Measurements from ENCODE around the gene PDX1. TPM values are rescaled to one million over a fixed set of nuclear protein-coding genes. Genes with fewer than 3 reads are reported as not detected.
A peak's percentile ranks its signal among the peaks of the same experiment; 100 is the strongest.

PDX1 gene
- not detected in 2 replicates for total RNA-seq

DNA sequence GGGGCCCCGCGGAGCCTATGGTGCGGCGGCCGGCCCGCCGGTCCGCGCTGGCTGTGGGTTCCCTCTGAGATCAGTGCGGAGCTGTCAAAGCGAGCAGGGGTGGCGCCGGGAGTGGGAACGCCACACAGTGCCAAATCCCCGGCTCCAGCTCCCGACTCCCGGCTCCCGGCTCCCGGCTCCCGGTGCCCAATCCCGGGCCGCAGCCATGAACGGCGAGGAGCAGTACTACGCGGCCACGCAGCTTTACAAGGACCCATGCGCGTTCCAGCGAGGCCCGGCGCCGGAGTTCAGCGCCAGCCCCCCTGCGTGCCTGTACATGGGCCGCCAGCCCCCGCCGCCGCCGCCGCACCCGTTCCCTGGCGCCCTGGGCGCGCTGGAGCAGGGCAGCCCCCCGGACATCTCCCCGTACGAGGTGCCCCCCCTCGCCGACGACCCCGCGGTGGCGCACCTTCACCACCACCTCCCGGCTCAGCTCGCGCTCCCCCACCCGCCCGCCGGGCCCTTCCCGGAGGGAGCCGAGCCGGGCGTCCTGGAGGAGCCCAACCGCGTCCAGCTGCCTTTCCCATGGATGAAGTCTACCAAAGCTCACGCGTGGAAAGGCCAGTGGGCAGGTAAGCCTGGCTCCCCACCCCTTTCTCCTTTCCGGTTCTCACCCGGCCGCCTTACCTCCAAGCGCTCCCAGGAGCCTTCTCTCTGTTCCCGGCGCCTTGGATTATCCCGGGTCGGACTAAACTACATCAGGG lies at the start of gene PDX1:
Gene PDX1 (plus strand): TSS at position 67 of the 743 bp plus-strand sequence. CDS start 139 bp downstream, at position 206.
- DNase-seq = peak; percentile 29

DNA sequence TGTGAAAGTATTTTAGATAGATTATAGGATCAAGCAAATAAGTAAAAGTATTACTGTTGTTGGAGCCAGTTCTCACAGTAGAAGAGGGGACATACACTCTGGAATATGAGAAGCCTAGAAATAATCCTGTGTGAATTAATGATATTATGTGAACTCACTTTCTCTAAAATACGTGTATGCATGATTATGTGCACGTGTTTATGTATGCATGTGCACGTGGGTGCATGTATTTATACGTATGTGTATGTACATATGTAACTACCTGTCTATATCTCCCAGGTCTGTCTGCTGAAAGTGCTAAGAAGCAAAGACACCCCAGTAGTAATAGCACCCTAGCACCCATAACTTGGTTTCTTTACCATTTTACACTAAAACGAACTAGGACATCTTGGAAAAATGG lies 41.5 kb upstream of the PDX1 start:
- DNase-seq = no peak

GRCh38 chr13:27889471-27889870 lies 30.3 kb upstream of the PDX1 start:
- DNase-seq = no peak

GRCh38 chr13:27896726-27897125 lies 23.1 kb upstream of the PDX1 start:
- no peak for DNase-seq

DNA sequence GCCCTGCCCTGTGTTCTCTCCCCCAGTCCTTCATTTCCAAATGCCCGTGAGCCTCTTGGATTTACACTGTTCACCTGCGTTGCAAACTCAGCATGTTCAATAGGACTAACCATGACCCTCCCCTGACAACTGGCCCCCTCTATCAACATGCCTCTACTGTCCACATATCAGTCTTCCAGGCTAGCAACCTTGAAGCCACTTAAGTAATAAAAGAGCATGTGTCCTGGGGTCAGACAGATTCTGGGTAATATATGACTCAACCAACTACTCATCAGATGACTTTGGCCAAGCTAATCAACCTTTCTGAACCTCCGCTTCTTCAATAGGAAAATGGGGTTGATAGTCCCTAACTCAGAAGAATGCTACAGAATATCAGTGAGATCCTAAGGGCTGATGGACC lies 15.1 kb upstream of the PDX1 start:
- DNase-seq = no peak

DNA sequence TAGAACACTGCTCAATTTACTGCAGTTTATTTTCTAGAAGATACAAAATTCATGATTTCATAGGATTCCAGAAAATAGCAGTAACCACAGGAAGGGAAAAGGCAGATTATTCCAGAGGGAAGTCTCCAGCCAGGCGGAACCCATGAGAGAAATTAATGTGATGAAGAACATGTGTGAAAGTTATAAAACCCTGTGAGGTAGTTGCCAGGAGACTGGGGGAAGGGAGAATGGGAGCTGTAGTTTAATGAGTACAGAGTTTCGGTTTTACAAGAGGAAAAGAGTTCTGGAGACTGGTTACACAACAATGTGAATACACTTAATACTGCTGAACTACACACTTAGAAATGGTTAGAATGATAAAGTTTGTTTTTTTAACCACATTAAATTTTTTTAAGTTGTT lies 14.2 kb upstream of the PDX1 start:
- DNase-seq = no peak

GRCh38 chr13:27907121-27907787 lies 12.5 kb upstream of the PDX1 start:
- DNase-seq = no peak

GRCh38 chr13:27909378-27909777 lies 10.4 kb upstream of the PDX1 start:
- DNase-seq = no peak

- DNase-seq = no peak
Observed at GRCh38 chr13:27911521-27911920, 8.3 kb upstream of the PDX1 start.

DNA sequence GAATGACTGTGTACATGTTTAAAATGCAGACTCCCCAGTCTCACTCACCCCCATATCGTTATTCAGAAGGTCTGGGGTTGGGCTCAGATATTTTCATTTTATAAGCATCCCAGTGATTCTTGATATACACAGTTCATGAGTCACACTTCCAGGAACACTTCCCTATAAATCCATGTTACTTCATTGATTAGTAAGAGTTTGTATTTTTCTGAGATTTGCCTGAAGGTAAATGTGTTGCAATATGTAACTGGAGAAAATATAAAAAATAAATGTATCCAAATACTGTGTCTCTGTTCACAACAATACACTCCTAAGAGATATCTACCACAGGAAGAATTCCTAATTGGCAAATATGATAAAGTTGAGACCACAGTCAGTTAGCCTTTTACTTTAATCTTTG lies 6.6 kb upstream of the PDX1 start:
- no peak for DNase-seq

- peak; percentile 11 for DNase-seq
Observed at GRCh38 chr13:27915301-27916207, 4.2 kb upstream of the PDX1 start.

DNA sequence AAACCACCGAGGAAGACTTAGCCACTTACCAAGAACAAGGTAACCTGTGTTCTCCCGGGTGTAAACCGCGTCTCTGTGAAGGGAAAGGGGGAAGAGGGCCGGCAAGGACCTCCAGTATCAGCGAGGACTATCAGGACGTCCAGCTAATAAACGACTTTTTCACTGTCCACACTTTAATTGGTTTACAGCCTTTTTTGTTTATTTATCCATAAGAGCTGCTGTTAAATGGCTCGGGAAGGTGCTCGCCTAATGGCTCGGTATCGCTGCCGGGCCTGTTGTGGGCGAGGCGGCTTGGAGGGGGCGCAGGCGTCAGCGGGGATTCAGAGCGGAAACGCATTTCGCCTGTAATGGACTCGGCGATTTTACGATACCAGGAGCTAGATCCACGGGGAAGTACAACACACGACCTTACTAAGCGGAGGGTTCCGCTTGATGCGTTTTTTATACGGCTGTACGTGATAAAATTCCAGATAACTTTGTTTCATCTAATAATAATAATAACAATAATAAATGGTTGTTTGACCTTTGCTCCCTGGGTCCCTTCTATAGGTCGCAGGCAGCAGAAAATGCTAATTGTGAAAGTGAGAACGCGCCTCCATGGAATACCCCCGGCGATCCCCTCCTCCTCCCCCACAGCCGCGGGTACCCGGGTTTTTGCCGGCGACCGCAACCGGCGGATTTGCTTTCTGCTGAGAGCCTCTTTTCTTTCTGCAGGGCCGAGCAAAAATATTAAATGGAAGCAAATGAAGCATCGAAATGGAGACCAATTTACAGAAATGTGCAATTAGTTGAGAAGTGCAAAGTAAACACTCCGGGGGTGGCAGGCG lies 2.5 kb upstream of the PDX1 start:
- DNase-seq = no peak

GRCh38 chr13:27918041-27918917 lies 1.5 kb upstream of the PDX1 start:
- DNase-seq = no peak

DNA sequence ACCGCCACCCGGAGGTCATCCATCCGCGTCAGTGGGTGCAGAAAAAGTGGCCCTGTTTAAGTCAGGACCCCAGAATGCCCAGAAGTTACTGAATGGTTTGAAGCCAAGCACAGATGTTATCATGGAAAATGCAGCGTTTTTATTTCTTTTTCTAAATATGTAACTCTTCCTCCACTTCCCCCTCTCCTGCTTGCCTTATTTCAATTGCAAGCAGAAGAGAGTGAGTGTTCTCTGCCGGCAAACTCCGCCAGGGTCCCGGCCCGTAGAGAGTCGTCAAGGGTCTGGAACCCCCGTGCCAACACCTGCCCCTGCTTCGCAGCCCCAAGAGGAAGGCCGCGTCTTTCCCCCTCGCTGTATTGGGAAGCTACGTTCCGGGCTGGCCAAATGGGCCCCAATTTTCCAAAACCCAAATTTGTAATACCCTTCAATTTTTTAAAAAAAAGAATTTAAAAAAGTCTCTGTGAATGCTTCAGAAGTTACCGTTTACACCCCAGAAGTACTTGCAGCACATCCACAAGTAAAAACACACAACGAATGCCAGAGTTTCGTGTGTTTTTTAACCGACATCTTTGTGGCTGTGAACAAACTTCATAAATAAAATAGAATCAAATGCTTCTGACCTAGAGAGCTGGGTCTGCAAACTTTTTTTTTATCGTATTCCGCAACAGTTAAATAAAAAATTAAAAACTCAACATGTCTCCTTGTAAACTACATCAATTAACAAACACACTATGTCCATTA lies 712 bp upstream of the PDX1 start:
- DNase-seq = no peak

DNA sequence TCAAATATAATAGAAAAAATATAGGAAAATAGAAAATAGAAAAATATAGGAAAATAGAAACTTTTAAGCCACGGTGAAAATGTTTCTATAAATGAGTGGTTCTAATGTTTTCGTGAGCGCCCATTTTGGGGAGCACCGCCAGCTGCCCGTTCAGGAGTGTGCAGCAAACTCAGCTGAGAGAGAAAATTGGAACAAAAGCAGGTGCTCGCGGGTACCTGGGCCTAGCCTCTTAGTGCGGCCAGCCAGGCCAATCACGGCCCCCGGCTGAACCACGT lies 204 bp upstream of the PDX1 start:
- no peak for DNase-seq

GRCh38 chr13:27920677-27921420 lies 1.0 kb downstream of the PDX1 start:
- DNase-seq = no peak

DNA sequence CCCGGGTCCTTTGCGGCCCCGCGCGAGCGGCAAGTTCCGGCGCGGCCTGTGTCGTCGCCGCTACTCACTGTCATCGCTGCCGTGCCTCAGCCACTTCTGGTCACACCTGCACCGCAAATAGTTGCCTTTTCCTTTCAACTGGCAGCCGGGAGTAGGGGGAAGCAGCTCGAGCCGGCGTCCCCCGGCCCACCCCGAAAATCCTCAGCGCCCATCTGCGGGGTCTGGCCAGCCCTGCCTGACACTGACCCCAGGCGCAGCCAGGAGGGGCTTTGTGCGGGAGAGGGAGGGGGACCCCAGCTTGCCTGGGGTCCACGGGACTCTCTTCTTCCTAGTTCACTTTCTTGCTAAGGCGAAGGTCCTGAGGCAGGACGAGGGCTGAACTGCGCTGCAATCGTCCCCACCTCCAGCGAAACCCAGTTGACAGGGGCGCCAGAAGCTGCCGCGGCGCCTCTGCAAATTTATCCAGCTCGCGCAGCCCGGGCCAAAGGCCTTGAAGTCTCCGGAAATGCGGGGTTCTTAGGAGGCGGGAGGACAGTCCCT lies 1.7 kb downstream of the PDX1 start:
- no peak for DNase-seq

GRCh38 chr13:27921961-27922882 lies 2.4 kb downstream of the PDX1 start:
- no peak for DNase-seq

Data from dermis blood vessel endothelial cell (primary cell).